ENCODE results near the gene RSPRY1. TPM values are rescaled to one million over a fixed set of nuclear protein-coding genes. Genes with fewer than 3 reads are reported as not detected.
"Not testable (repeated sequence)": the region's sequence is repeated elsewhere in the genome, so short reads cannot be mapped to it uniquely, and the experiment has no call there.

The RSPRY1 gene
- polyA plus RNA-seq, 2 of the 4 experiments (the other 2 are of a cell fraction), result 32.2 to 50.0 TPM

DNA sequence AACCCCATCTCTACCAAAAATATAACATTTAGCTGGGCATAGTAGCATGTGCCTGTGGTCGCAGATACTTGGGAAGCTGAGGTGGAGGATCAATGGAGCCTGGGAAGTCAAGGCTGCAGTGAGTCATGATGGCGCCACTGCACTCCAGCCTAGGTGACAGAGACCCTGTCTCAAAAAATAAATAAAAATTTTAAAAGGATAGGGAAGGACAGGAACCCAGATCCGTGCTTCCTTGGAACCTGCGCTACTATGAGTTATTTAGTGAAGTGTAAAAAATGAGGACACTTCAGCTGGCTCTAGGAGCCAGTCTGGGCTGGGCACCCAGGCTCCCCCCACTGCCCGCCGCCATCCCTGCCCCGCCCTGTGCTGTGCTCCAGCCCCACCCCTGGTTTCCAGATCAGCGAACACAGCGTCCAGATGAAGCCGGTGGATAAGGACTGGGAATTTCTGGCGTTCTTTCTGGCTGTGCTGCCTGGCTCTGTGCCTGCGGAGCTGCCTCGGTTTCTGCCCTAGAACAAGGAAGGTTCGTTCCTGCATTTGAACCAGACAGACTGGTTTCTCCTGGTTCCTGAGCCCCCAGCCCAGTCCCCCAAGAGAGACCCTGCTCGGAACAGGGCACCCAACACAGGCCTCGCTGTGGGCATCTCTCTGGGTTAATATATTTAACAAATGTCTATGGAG is 79.9 kb downstream of the RSPRY1 start:
- 64% methylated on average over 16 of the region's 16 CpGs for WGBS (ENCODE audit: missing lambda C conversion rate)
- FAIRE-seq (no peak), ATAC-seq (peak in 1 of 2 experiments; percentile 52; a peak in 2 of 6 replicates), DNase-seq (ENCODE audit: low read depth in 1 of 2, low spot score in 1 of 2) (no peak)
- POLR2A ChIA-PET, result no interaction called here
- Histone ChIP-seq H3K9me3 (no peaks in the 10 kb centered on the region), H3K4me3 (no peak overlapping the region), H3K4me2 (no peak overlapping the region), H3K27ac (peak overlapping the region in 1 of 2 experiments; percentile 15; a peak in 1 of 6 replicates), H3K4me1 (no peaks in the 10 kb centered on the region)
- TF ChIP-seq RNF2 (IDR thresholded peaks at IDR 0.05; ENCODE audit: borderline replicate concordance, low read depth), result no peak
- TF ChIP-seq BHLHE40 (IDR thresholded peaks at IDR 0.05; ENCODE audit: low read depth, low read length), result no peak
- TF ChIP-seq, protein P1, sequence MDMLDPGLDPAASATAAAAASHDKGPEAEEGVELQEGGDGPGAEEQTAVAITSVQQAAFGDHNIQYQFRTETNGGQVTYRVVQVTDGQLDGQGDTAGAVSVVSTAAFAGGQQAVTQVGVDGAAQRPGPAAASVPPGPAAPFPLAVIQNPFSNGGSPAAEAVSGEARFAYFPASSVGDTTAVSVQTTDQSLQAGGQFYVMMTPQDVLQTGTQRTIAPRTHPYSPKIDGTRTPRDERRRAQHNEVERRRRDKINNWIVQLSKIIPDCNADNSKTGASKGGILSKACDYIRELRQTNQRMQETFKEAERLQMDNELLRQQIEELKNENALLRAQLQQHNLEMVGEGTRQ (IDR thresholded peaks at IDR 0.05), result no peak
- TF ChIP-seq, protein P2, sequence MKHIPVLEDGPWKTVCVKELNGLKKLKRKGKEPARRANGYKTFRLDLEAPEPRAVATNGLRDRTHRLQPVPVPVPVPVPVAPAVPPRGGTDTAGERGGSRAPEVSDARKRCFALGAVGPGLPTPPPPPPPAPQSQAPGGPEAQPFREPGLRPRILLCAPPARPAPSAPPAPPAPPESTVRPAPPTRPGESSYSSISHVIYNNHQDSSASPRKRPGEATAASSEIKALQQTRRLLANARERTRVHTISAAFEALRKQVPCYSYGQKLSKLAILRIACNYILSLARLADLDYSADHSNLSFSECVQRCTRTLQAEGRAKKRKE (CRISPR knock-in tag; IDR thresholded peaks at IDR 0.05; ENCODE audit: low read depth), result no peak
- TF ChIP-seq, protein P3, sequence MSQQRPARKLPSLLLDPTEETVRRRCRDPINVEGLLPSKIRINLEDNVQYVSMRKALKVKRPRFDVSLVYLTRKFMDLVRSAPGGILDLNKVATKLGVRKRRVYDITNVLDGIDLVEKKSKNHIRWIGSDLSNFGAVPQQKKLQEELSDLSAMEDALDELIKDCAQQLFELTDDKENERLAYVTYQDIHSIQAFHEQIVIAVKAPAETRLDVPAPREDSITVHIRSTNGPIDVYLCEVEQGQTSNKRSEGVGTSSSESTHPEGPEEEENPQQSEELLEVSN (IDR thresholded peaks at IDR 0.05; ENCODE audit: borderline replicate concordance, low read depth), result no peak
- TF ChIP-seq KDM1A (IDR thresholded peaks at IDR 0.05; ENCODE audit: low read depth), result no peak
- no peak for TF ChIP-seq EHF (CRISPR knock-in tag; IDR thresholded peaks at IDR 0.05)
- TF ChIP-seq ZSCAN20 (CRISPR knock-in tag; IDR thresholded peaks at IDR 0.05), result no peak
- no peak for TF ChIP-seq MYC (IDR thresholded peaks at IDR 0.05; ENCODE audit: borderline replicate concordance, low read length)
- TF ChIP-seq ZNF302 (CRISPR knock-in tag; IDR thresholded peaks at IDR 0.05), result no peak
- no peak for TF ChIP-seq TP53 (CRISPR knock-in tag; IDR thresholded peaks at IDR 0.05)
- TF ChIP-seq KDM5A (IDR thresholded peaks at IDR 0.05), result no peak
- no peak for TF ChIP-seq FOXS1 (CRISPR knock-in tag; IDR thresholded peaks at IDR 0.05)
- TF ChIP-seq JUN (IDR thresholded peaks at IDR 0.05), result no peak
- no peak for TF ChIP-seq RAD21 (conservative IDR thresholded peaks at IDR 0.05 in 1 of 2, IDR thresholded peaks at IDR 0.05 in 1 of 2)
- CTCF ChIA-PET, result interaction anchor here (1.0 kb wide), 1 partner anchor 33 kb away, joined by 3 read pairs; no protein-coding TSS in a partner anchor

DNA sequence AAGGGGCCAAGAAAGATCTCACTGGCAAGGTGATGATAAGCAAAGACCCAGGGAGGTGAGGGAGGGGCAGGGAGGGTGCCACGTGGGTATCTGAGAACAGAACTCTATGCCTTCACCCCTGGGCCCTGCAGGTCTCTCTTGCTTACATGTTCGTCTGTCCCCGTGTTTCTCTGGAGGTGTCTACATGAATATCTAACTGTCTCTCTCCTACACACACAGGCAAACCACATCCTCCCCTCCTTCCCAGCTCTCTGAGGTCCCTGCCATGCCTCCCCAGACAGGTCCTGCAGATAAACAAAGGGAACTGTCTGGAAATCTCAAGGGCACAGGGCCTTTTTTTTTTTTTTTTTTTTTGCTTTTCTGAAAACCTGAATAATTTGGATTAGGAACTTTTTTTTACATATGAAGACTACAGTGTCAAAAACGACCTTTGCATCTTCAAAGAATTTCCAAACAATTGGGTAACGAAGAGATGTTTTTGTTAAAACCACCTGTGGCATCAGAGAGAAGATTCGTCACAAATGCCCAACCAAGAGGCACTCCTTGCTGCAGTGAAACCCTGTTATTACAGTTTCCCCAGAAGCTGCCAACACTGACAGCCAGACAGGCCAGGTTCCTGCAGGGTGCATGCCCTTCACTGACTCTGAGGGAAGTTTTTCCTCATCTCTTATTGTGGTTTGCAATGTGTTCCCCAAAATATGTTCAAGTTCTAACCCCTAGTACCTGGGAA is 80.6 kb downstream of the RSPRY1 start:
- H3K9me3 ChIP-seq, result no peaks in the 10 kb centered on the region
- H3K4me3 ChIP-seq, result no peak overlapping the region
- TF ChIP-seq CHD2 (IDR thresholded peaks at IDR 0.05; ENCODE audit: low read length, partially characterized antibody) (no peak), NFE2L2 (conservative IDR thresholded peaks at IDR 0.05; ENCODE audit: low read length) (no peak), CEBPB (IDR thresholded peaks at IDR 0.05) (no peak), HOXA7 (CRISPR knock-in tag; IDR thresholded peaks at IDR 0.05) (no peak), MAZ (IDR thresholded peaks at IDR 0.05; ENCODE audit: borderline replicate concordance, low read depth, low read length) (no peak)
- TF ChIP-seq, protein P4, sequence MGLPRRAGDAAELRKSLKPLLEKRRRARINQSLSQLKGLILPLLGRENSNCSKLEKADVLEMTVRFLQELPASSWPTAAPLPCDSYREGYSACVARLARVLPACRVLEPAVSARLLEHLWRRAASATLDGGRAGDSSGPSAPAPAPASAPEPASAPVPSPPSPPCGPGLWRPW (IDR thresholded peaks at IDR 0.05), result no peak
- ATAC-seq (no peak), DNase-seq (ENCODE audit: low read depth in 1 of 2, low spot score in 1 of 2) (no peak), FAIRE-seq (no peak)
- H3K4me1 ChIP-seq, result no peaks in the 10 kb centered on the region
- WGBS (ENCODE audit: missing lambda C conversion rate), result 43% methylated on average over 6 of the region's 6 CpGs
- POLR2A ChIA-PET, result no interaction called here
- CTCF ChIA-PET, result no interaction called here
- H3K27ac ChIP-seq, result peak overlapping the region in 1 of 2 experiments; percentile 15; a peak in 1 of 6 replicates
- no peak overlapping the region for H3K4me2 ChIP-seq

DNA sequence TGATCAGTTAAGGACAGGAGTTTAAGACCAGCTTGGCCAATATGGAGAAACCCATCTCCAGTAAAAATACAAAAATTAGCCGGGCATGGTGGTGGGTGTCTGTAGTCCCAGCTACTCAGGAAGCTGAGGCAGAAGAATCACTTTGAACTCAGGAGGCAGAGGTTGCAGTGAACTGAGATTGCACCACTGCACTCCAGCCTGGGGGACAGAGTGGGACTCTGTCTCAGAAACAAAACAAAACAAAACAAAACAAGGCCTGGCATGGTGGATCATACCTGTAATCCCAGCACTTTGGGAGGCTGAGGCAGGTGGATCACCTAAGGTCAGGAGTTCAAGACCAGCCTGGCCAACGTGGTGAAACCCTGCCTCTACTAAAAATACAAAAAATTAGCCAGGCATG is 81.2 kb downstream of the RSPRY1 start:
- H3K27ac ChIP-seq, result not testable (repeated sequence)

More for the DNA sequence above, 81.2 kb downstream of the RSPRY1 start:
- DNase-seq (ENCODE audit: low read depth in 1 of 2, low spot score in 1 of 2); POLR2A ChIA-PET; ATAC-seq; FAIRE-seq; H3K4me1 ChIP-seq; CTCF ChIA-PET; H3K4me3 ChIP-seq; H3K4me2 ChIP-seq; H3K9me3 ChIP-seq: not testable (repeated sequence)
- 63% methylated on average over 2 of the region's 2 CpGs for WGBS (ENCODE audit: missing lambda C conversion rate)
